HepG2 (cell line): ENCODE measurements around the gene PLK5. TPM values are rescaled to one million over a fixed set of nuclear protein-coding genes. Genes with fewer than 3 reads are reported as not detected.

ENCODE experiments used
- TAF1 ChIP-seq: sonication (generic); formaldehyde crosslinking; IDR thresholded peaks from 2 replicates; pipeline ENCODE4 v1.4.0; 2020; ENCODE audit warnings: missing genetic modification reagents
- ZNF775 ChIP-seq: sonication (generic); formaldehyde crosslinking; IDR thresholded peaks from 2 replicates; pipeline ENCODE4 v1.4.0; 2020; ENCODE audit warnings: missing genetic modification reagents, mild to moderate bottlenecking, moderate library complexity, borderline replicate concordance
- polyA plus RNA-seq, 8 experiments: library from polyadenylated mRNA; depleted of rRNA in 3 of 8; stranded (reverse) in 7 of 8; unstranded in 1 of 8; fragments of >200 nt; fragmentation: Illumina TruSeq in 4 of 8; extraction: Trizol in 4 of 8; gene quantifications; 2 replicates each; pipeline versions ENCODE4 v1.2.1 to v1.2.3, GENCODE V29; 2011 to 2016; ENCODE audit warnings: low read depth in 4 of 8, missing spikeins in 1 of 8, mixed read lengths in 1 of 8; ENCODE audit not compliant: insufficient read depth in 1 of 8
- total RNA-seq, 5 experiments: library from RNA; depleted of rRNA; stranded (reverse); fragments of >200 nt; fragmentation: Illumina TruSeq; extraction: Trizol; gene quantifications; 2 replicates each; pipeline ENCODE4 v1.2.3, GENCODE V29; 2016; ENCODE audit warnings: low read depth in 1 of 5
- TF ChIP-seq, protein P1 (sequence below): sonication (generic); formaldehyde crosslinking; IDR thresholded peaks from 2 replicates; pipeline ENCODE4 v1.5.0; 2020; ENCODE audit warnings: mild to moderate bottlenecking, missing genetic modification reagents, borderline replicate concordance
- TF ChIP-seq, protein P2 (sequence below): sonication (generic); formaldehyde crosslinking; IDR thresholded peaks from 2 replicates; pipeline ENCODE4 v1.5.1; 2020; ENCODE audit warnings: mild to moderate bottlenecking, missing genetic modification reagents
- TF ChIP-seq, protein P3 (sequence below): sonication (generic); formaldehyde crosslinking; IDR thresholded peaks from 2 replicates; pipeline ENCODE4 v1.9.0; 2021; ENCODE audit warnings: missing genetic modification reagents, borderline replicate concordance
- TF ChIP-seq, protein P4 (sequence below): fragments of 450-650 bp; IDR thresholded peaks from 2 replicates; pipeline ENCODE4 v1.6.1; 2017; ENCODE audit warnings: mild to moderate bottlenecking
- TF ChIP-seq, protein P5 (sequence below): sonication (generic); formaldehyde crosslinking; IDR thresholded peaks from 2 replicates; pipeline ENCODE4 v1.4.0; 2020; ENCODE audit warnings: missing genetic modification reagents

PLK5 gene
- total and polyA plus RNA-seq, 2 of the 13 experiments (the other 11 are each of a cell fraction or from before 2014, with no cell fraction given), result not detected

DNA sequence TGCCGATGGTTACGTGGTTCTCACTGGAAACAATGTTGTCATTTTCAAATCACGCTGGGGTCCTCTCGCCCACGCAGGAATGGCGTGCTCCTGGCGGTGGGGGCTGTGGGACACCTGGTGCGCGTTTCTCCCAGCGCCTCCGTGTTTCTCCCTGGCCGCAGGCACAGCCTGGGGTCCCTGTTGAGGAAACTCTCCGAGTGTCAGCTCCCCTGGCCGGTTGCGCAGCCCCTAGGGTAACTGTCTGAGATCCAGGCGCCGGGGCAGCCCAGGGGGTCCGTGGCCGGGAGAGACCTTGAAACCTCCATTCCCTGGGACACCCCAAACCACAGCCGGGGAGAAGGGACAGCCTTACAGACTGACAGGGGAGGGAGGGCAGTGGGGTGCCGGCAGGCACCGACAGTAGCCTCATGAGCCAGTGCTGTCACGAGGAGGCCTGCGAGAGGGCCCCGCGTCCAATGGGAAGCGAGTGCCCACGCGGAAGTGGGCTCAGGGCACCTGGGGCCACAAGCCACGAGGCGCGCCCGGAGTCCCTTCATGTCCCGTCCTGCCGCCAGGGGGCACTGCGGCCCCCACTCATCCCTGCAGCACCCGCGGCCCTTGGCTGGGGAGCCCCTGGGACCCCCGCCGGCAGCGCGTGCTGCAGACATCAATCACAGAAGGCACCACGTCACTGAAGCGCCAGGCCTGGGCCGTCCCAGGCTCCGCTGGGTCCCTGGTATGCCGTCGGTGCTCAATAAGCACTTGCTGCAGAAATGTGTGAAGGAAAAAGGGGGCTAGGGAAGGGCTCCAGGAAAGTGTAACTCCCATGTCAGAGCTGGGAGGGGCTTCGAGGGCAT is 20.6 kb upstream of the PLK5 start (continued):
- TF ChIP-seq, protein P1, sequence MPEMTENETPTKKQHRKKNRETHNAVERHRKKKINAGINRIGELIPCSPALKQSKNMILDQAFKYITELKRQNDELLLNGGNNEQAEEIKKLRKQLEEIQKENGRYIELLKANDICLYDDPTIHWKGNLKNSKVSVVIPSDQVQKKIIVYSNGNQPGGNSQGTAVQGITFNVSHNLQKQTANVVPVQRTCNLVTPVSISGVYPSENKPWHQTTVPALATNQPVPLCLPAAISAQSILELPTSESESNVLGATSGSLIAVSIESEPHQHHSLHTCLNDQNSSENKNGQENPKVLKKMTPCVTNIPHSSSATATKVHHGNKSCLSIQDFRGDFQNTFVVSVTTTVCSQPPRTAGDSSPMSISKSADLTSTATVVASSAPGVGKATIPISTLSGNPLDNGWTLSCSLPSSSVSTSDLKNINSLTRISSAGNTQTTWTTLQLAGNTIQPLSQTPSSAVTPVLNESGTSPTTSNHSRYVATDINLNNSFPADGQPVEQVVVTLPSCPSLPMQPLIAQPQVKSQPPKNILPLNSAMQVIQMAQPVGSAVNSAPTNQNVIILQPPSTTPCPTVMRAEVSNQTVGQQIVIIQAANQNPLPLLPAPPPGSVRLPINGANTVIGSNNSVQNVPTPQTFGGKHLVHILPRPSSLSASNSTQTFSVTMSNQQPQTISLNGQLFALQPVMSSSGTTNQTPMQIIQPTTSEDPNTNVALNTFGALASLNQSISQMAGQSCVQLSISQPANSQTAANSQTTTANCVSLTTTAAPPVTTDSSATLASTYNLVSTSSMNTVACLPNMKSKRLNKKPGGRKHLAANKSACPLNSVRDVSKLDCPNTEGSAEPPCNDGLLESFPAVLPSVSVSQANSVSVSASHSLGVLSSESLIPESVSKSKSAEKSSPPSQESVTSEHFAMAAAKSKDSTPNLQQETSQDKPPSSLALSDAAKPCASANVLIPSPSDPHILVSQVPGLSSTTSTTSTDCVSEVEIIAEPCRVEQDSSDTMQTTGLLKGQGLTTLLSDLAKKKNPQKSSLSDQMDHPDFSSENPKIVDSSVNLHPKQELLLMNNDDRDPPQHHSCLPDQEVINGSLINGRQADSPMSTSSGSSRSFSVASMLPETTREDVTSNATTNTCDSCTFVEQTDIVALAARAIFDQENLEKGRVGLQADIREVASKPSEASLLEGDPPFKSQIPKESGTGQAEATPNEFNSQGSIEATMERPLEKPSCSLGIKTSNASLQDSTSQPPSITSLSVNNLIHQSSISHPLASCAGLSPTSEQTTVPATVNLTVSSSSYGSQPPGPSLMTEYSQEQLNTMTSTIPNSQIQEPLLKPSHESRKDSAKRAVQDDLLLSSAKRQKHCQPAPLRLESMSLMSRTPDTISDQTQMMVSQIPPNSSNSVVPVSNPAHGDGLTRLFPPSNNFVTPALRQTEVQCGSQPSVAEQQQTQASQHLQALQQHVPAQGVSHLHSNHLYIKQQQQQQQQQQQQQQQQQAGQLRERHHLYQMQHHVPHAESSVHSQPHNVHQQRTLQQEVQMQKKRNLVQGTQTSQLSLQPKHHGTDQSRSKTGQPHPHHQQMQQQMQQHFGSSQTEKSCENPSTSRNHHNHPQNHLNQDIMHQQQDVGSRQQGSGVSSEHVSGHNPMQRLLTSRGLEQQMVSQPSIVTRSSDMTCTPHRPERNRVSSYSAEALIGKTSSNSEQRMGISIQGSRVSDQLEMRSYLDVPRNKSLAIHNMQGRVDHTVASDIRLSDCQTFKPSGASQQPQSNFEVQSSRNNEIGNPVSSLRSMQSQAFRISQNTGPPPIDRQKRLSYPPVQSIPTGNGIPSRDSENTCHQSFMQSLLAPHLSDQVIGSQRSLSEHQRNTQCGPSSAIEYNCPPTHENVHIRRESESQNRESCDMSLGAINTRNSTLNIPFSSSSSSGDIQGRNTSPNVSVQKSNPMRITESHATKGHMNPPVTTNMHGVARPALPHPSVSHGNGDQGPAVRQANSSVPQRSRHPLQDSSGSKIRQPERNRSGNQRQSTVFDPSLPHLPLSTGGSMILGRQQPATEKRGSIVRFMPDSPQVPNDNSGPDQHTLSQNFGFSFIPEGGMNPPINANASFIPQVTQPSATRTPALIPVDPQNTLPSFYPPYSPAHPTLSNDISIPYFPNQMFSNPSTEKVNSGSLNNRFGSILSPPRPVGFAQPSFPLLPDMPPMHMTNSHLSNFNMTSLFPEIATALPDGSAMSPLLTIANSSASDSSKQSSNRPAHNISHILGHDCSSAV (CRISPR knock-in tag), result no peak
- TF ChIP-seq, protein P2, sequence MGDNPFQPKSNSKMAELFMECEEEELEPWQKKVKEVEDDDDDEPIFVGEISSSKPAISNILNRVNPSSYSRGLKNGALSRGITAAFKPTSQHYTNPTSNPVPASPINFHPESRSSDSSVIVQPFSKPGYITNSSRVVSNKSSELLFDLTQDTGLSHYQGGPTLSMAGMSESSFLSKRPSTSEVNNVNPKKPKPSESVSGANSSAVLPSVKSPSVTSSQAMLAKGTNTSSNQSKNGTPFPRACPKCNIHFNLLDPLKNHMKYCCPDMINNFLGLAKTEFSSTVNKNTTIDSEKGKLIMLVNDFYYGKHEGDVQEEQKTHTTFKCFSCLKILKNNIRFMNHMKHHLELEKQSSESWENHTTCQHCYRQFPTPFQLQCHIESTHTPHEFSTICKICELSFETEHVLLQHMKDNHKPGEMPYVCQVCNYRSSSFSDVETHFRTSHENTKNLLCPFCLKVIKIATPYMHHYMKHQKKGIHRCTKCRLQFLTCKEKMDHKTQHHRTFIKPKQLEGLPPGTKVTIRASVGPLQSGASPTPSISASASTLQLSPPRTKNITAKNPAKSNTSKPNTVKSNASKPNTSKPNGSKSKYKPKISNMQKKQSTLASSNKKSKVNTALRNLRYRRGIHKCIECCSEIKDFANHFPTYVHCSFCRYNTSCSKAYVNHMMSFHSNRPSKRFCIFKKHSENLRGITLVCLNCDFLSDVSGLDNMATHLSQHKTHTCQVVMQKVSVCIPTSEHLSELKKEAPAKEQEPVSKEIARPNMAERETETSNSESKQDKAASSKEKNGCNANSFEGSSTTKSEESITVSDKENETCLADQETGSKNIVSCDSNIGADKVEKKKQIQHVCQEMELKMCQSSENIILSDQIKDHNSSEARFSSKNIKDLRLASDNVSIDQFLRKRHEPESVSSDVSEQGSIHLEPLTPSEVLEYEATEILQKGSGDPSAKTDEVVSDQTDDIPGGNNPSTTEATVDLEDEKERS (CRISPR knock-in tag), result no peak
- TF ChIP-seq, protein P3, sequence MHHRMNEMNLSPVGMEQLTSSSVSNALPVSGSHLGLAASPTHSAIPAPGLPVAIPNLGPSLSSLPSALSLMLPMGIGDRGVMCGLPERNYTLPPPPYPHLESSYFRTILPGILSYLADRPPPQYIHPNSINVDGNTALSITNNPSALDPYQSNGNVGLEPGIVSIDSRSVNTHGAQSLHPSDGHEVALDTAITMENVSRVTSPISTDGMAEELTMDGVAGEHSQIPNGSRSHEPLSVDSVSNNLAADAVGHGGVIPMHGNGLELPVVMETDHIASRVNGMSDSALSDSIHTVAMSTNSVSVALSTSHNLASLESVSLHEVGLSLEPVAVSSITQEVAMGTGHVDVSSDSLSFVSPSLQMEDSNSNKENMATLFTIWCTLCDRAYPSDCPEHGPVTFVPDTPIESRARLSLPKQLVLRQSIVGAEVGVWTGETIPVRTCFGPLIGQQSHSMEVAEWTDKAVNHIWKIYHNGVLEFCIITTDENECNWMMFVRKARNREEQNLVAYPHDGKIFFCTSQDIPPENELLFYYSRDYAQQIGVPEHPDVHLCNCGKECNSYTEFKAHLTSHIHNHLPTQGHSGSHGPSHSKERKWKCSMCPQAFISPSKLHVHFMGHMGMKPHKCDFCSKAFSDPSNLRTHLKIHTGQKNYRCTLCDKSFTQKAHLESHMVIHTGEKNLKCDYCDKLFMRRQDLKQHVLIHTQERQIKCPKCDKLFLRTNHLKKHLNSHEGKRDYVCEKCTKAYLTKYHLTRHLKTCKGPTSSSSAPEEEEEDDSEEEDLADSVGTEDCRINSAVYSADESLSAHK (CRISPR knock-in tag), result no peak
- TF ChIP-seq, protein P4, sequence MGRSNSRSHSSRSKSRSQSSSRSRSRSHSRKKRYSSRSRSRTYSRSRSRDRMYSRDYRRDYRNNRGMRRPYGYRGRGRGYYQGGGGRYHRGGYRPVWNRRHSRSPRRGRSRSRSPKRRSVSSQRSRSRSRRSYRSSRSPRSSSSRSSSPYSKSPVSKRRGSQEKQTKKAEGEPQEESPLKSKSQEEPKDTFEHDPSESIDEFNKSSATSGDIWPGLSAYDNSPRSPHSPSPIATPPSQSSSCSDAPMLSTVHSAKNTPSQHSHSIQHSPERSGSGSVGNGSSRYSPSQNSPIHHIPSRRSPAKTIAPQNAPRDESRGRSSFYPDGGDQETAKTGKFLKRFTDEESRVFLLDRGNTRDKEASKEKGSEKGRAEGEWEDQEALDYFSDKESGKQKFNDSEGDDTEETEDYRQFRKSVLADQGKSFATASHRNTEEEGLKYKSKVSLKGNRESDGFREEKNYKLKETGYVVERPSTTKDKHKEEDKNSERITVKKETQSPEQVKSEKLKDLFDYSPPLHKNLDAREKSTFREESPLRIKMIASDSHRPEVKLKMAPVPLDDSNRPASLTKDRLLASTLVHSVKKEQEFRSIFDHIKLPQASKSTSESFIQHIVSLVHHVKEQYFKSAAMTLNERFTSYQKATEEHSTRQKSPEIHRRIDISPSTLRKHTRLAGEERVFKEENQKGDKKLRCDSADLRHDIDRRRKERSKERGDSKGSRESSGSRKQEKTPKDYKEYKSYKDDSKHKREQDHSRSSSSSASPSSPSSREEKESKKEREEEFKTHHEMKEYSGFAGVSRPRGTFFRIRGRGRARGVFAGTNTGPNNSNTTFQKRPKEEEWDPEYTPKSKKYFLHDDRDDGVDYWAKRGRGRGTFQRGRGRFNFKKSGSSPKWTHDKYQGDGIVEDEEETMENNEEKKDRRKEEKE, result no peak
- TF ChIP-seq, protein P5, sequence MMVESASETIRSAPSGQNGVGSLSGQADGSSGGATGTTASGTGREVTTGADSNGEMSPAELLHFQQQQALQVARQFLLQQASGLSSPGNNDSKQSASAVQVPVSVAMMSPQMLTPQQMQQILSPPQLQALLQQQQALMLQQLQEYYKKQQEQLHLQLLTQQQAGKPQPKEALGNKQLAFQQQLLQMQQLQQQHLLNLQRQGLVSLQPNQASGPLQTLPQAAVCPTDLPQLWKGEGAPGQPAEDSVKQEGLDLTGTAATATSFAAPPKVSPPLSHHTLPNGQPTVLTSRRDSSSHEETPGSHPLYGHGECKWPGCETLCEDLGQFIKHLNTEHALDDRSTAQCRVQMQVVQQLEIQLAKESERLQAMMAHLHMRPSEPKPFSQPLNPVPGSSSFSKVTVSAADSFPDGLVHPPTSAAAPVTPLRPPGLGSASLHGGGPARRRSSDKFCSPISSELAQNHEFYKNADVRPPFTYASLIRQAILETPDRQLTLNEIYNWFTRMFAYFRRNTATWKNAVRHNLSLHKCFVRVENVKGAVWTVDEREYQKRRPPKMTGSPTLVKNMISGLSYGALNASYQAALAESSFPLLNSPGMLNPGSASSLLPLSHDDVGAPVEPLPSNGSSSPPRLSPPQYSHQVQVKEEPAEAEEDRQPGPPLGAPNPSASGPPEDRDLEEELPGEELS (CRISPR knock-in tag), result no peak
- TF ChIP-seq ZNF775 (CRISPR knock-in tag), result no peak
- no peak for TF ChIP-seq TAF1
